Chondrocyte (in vitro differentiated cells): ENCODE results near the gene PDILT. TPM values are rescaled to one million over a fixed set of nuclear protein-coding genes. Genes with fewer than 3 reads are reported as not detected.

Experiments
- DNase-seq: peaks from one replicate; pipeline ENCODE4 v3.0.0; 2021; ENCODE audit warnings: mixed read lengths, low spot score
- H3K27ac Mint-ChIP-seq: one replicate; pipeline ENCODE4 v1.8.0; 2021; ENCODE audit warnings: mild to moderate bottlenecking, moderate library complexity, mixed read lengths; ENCODE audit not compliant: unreplicated experiment
- H3K27me3 Mint-ChIP-seq: 2 replicates; pipeline ENCODE4 v1.8.0; 2021; ENCODE audit warnings: low read depth, mixed read lengths
- H3K36me3 Mint-ChIP-seq: 2 replicates; pipeline ENCODE4 v1.8.0; 2021; ENCODE audit warnings: low read depth, mixed read lengths
- H3K4me1 Mint-ChIP-seq: 2 replicates; pipeline ENCODE4 v1.8.0; 2021; ENCODE audit warnings: low read depth, mild to moderate bottlenecking, mixed read lengths
- H3K4me3 Mint-ChIP-seq: one replicate; pipeline ENCODE4 v1.8.0; 2021; ENCODE audit warnings: mild to moderate bottlenecking, moderate library complexity, mixed read lengths; ENCODE audit not compliant: unreplicated experiment
- H3K9me3 Mint-ChIP-seq: 2 replicates; pipeline ENCODE4 v1.8.0; 2021; ENCODE audit warnings: low read depth, mixed read lengths
- total RNA-seq: library from RNA; stranded (reverse); gene quantifications from 3 replicates; pipeline ENCODE4 v1.2.1, GENCODE V29; 2021
- TF ChIP-seq, protein P1 (sequence below): fragments of 200-600 bp; sonication (generic); IDR thresholded peaks from 2 replicates; pipeline ENCODE4 v1.5.0; 2021; ENCODE audit warnings: antibody characterized with exemption, mild to moderate bottlenecking, moderate library complexity

The PDILT gene
- total RNA-seq, 1 donor from 2014 or later, result not detected

DNA sequence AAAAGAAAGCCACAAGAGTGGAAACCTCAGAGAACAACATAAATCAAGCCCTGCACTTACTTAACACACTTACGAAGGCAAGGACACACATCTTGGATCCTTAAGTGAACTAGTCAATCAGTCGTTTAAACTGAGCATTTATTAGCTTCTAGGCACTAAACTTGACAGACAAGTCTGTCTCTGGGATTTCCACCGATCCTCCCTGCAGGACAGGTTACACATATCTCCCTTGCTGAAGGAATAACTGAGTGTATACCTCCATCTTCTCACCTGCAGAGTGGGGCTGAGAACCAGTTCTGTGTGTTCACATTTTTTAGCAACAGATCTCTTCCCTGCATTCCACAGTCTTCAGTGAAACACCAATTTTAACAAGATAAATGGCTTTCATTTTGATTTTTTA, 86.1 kb downstream of the PDILT start:
- Mint-ChIP-seq H3K36me3 (no peaks in the 10 kb centered on the region), H3K4me1 (no peaks in the 10 kb centered on the region), H3K4me3 (no peak overlapping the region), H3K27me3 (peaks cover 8% of the 10 kb centered on the region), H3K27ac (no peak overlapping the region), H3K9me3 (no peaks in the 10 kb centered on the region)
- TF ChIP-seq, protein P1, sequence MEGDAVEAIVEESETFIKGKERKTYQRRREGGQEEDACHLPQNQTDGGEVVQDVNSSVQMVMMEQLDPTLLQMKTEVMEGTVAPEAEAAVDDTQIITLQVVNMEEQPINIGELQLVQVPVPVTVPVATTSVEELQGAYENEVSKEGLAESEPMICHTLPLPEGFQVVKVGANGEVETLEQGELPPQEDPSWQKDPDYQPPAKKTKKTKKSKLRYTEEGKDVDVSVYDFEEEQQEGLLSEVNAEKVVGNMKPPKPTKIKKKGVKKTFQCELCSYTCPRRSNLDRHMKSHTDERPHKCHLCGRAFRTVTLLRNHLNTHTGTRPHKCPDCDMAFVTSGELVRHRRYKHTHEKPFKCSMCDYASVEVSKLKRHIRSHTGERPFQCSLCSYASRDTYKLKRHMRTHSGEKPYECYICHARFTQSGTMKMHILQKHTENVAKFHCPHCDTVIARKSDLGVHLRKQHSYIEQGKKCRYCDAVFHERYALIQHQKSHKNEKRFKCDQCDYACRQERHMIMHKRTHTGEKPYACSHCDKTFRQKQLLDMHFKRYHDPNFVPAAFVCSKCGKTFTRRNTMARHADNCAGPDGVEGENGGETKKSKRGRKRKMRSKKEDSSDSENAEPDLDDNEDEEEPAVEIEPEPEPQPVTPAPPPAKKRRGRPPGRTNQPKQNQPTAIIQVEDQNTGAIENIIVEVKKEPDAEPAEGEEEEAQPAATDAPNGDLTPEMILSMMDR, result no peak
- DNase-seq, result no peak

DNA sequence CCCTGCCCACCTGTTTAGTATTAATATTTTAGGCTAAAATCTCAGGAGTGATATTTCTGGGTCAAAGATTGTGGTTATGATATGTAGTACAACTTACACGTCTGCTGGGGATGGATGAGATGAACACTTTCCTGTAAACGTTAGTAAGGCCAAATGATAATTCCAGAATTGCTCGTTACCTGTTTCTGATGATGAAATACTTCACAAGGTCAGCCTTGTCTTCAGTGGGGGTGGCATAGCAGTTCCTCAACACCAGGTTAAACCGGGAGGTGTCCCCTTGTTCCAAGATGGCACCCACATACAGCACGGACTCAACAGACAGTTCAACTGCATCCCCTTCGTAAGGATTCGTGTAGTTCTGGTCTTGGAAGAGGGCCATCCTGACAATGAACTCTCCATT, 86.5 kb downstream of the PDILT start:
- no peaks in the 10 kb centered on the region for H3K36me3 Mint-ChIP-seq
- H3K27ac Mint-ChIP-seq, result no peak overlapping the region
- TF ChIP-seq, protein P1, result no peak
- H3K9me3 Mint-ChIP-seq, result no peaks in the 10 kb centered on the region
- DNase-seq, result no peak
- no peak overlapping the region for H3K4me3 Mint-ChIP-seq
- H3K4me1 Mint-ChIP-seq, result no peaks in the 10 kb centered on the region
- H3K27me3 Mint-ChIP-seq, result peaks cover 8% of the 10 kb centered on the region

DNA sequence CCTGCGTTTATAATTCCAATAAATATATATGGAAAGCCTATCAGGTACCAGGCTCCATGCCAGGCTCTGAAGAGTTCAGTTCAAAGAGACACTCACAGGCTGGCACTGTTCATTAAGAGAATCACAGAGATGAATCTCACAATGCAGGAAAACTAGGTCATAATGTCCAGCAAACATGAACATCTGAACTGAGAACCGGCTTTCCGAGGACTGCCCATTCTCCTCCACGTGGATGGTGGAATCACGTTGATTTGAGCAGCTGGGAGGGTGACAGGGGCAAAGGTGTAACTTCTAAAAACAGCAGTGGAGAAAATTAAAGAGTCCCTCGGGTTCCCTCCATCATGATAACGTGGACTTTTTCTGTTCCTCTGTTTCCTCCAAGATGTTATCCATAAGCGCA, 87.4 kb downstream of the PDILT start:
- no peak for DNase-seq
- H3K36me3 Mint-ChIP-seq, result no peaks in the 10 kb centered on the region
- H3K4me1 Mint-ChIP-seq, result no peaks in the 10 kb centered on the region
- peaks cover 8% of the 10 kb centered on the region for H3K27me3 Mint-ChIP-seq
- H3K9me3 Mint-ChIP-seq, result no peaks in the 10 kb centered on the region
- no peak overlapping the region for H3K27ac Mint-ChIP-seq
- TF ChIP-seq, protein P1, result no peak
- H3K4me3 Mint-ChIP-seq, result no peak overlapping the region

DNA sequence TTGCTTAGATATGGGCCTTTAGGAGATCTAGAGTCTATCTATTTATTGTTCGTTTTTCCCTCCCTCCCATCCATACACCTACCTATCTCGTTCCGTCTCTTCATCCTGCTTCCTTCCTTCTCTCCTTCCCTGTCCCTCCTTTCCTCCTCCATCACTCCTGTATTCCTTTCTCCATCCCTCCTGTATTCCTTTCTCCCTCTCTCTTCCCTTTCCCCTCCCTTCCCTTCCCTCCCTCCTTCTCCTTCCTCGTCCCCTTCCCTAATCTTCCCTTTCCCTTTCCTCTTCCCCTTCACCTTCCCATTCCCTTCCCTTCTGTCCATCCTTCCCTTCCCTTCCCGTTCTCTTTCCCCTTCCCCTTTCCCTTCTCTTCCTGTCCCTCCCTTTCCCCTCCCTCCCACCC, 87.8 kb downstream of the PDILT start:
- H3K27me3 Mint-ChIP-seq, result peaks cover 8% of the 10 kb centered on the region

DNA sequence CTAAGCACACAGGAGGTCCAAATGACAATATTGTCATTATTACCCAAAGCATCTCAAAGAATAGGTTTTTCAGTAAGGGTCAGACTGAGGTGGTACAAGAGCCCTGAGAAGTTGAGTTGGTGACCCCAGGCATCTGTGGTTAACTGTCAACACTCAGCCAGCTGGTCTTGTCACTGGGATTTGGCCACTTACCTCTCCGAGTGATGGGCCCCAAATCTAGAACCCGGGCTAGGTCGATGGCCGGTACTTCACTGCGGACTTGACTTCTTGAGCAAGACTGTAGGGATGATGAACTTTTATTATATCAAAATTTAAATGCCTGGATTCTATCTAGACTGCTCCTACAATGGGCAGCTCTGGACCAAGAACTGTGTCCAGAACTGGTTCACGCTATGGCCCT, 88.8 kb downstream of the PDILT start:
- Mint-ChIP-seq H3K27ac (no peak overlapping the region), H3K4me3 (no peak overlapping the region), H3K27me3 (peaks cover 8% of the 10 kb centered on the region), H3K36me3 (no peaks in the 10 kb centered on the region), H3K4me1 (no peaks in the 10 kb centered on the region), H3K9me3 (no peaks in the 10 kb centered on the region)
- TF ChIP-seq, protein P1, result no peak
- no peak for DNase-seq

More for the DNA sequence above, 87.8 kb downstream of the PDILT start:
- no peaks in the 10 kb centered on the region for H3K36me3 Mint-ChIP-seq
- no peak overlapping the region for H3K4me3 Mint-ChIP-seq
- no peaks in the 10 kb centered on the region for H3K9me3 Mint-ChIP-seq
- no peaks in the 10 kb centered on the region for H3K4me1 Mint-ChIP-seq
- H3K27ac Mint-ChIP-seq, result no peak overlapping the region
- TF ChIP-seq, protein P1, result no peak
- no peak for DNase-seq
